ENCODE measurements around the gene NRM.
A peak's percentile ranks its signal among the peaks of the same experiment; 100 is the strongest.
"Not testable (repeated sequence)": the region's sequence is repeated elsewhere in the genome, so short reads cannot be mapped to it uniquely, and the experiment has no call there.

NRM gene

GRCh38 chr6:30719791-30720737 lies 29.3 kb upstream of the NRM start, which contains the start of gene TUBB:
TUBB (plus strand) TSS chr6:30720352; CDS start chr6:30720507, 155 bp downstream.
- peak; percentile 61 for FAIRE-seq

GRCh38 chr6:30719356-30719755 lies 28.6 kb upstream of the NRM start:
- FAIRE-seq, result no peak

- not testable (repeated sequence) for FAIRE-seq
Observed at GRCh38 chr6:30717845-30718720, 27.3 kb upstream of the NRM start.

GRCh38 chr6:30717129-30717844 lies 26.5 kb upstream of the NRM start, which contains the start of gene MDC1:
MDC1 (minus strand) TSS chr6:30717281; CDS start chr6:30715175, 2,106 bp downstream.
- FAIRE-seq, result peak; percentile 69

- no peak for FAIRE-seq
Observed at GRCh38 chr6:30716879-30717128, 26.0 kb upstream of the NRM start.

DNA sequence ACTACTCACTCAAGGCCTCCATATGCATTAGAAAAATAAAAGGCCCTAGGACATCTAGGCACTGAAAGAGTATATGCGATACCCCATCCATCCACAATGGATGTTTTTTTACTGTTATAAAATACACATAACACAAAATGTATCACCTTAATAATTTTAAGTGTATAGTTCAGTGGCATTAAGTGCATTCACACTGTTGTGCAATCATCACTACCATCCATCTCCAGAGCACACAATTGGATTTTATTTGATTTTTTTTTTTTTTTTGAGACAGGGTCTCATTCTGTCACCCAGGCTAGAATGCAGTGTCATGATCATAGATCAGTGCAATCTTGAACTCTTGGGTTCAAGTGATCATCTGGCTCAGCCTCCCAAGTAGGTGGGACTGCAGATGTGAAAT lies 23.5 kb upstream of the NRM start:
- no peak for FAIRE-seq

GRCh38 chr6:30712441-30712945 lies 21.7 kb upstream of the NRM start:
- no peak for FAIRE-seq

DNA sequence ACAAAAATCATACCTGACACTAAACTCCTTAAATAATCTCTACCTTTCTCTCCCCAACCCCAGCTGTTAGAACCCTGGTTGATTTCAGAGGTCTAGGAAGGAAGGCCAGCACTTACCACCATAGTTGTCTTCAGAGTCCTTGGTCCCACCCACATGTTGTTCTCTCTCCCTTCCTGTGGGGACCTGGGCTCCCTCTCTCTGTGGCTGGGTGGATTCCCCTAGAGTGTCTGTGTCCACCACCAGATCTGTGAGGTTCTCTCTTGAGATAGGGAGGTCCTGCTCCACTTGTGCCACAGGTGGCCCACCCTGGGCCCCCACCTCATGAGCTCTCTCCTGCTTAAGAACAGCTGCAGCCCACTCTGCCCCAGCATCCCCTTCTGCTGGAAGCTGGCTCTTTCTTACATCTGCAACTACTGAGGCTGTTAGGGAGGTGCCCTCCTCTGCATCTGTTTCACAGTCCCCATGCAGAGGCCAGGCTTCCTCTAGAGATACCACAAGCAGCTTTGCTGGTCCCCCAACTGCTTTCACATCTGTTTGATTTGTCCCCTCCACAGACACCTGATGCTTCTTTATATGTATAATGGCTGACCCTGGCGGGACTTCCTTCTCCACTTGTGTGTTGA lies 21.1 kb upstream of the NRM start:
- FAIRE-seq, result no peak

GRCh38 chr6:30709101-30709868 lies 18.5 kb upstream of the NRM start:
- peak; percentile 33 for FAIRE-seq

- FAIRE-seq, result peak; percentile 89
Observed at GRCh38 chr6:30707281-30707850, 16.6 kb upstream of the NRM start.

DNA sequence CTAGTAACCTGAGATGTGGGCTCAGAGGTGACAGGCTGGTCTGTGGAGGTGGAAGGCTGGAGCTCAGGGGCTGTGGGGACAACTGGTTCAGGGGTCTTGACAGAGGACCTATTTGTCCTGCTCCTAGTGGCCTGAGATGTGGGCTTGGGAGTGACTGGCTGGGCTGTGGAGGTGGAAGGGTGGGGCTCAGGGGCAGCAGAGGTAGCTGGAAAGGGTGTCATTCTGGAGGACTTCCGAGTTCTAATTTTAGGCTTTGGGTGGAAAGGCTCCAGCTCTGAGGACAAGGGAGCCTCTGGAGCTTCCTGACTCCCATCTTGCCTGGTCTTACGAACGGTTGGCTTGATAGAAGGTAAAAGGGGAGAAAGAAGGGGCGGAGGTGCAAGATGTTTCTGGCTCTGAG lies 14.8 kb upstream of the NRM start:
- FAIRE-seq, result no peak

DNA sequence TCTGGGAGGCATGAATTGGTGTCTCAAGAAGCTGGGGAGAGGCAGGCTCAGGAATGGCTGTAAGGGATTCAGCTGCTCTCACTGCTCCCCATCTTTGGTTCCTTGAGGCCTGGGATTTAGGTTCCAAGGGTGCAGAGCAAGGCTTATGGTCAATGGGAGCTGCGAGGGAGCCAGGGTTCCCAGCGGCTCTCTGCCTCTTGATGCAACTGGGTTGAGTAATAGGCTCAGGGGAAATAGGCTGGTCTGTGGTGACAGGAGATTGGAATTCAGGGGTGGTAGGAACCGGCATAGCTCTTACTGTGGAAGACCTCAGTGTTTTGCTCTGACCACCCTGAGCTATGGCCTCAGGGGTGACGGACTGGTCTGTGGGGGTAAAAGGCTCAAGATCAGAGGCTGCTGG lies 13.0 kb upstream of the NRM start:
- FAIRE-seq, result no peak

DNA sequence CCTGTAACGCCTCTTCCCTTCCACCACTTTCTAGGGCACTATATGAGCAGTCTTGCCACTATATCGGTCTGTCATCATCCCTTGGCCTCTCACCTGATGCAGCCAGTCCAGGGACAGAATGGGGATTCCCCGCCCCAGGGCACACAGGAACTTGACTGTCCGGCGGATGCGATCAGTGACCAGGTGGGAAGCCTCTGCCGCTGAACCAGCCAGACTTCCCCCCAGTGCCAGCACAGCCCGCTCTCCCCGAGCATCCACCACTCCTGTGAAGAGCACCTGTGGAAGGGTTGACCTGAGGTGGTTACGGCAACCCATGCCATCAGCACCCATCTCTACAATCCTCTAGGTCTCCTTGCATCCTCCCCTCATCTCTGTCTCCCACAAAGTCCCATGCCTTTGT lies 12.2 kb upstream of the NRM start:
- FAIRE-seq, result no peak

GRCh38 chr6:30700340-30700739 lies 9.6 kb upstream of the NRM start:
- FAIRE-seq, result no peak

GRCh38 chr6:30696432-30696831 lies 5.6 kb upstream of the NRM start:
- FAIRE-seq, result no peak

- no peak for FAIRE-seq
Observed at GRCh38 chr6:30691208-30691847, 544 bp upstream of the NRM start.

- FAIRE-seq, result no peak
Observed at GRCh38 chr6:30689985-30690384, 799 bp downstream of the NRM start.

- no peak for FAIRE-seq
Observed at GRCh38 chr6:30689022-30689865, 1.5 kb downstream of the NRM start.

DNA sequence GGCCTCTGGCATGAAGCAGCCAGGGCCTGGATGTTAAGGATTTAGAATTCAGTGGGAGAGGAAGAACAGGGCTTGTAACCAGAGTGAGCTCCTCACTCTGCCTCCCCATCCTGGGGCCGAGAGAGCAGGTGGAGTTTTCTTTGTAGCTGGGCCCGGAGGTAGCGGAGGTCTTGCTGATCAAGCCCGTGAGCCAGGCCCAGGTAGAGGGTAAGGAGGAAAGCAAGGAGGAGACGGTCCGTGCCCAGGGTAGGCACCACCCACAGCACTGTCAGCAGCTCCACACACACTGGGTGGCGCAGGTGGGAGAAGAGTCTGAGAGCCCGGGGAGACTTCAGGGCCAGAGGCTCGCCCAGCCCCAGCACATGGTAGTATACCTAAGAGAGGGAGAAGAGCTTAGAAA lies 2.2 kb downstream of the NRM start:
- FAIRE-seq, result no peak

Data from islet of Langerhans (tissue), 1 donor.